Sigmoid colon (tissue), 4 donors: ENCODE data around the gene ENG.
"Not testable (repeated sequence)": the region's sequence is repeated elsewhere in the genome, so short reads cannot be mapped to it uniquely, and the experiment has no call there.

Experiments
- CTCF ChIP-seq, 4 experiments: fragments of 450-650 bp in 3 of 4; fragments of 200-600 bp in 1 of 4; IDR thresholded peaks; one replicate each; pipeline ENCODE4 v1.5.1; 2016 to 2019; ENCODE audit warnings: antibody characterized with exemption in 4 of 4, mild to moderate bottlenecking in 3 of 4, moderate library complexity in 2 of 4
- EP300 ChIP-seq, 4 donors: sonication (generic); formaldehyde crosslinking; IDR thresholded peaks; one replicate each; pipeline ENCODE4 v1.6.1; 2017; ENCODE audit warnings: antibody characterized with exemption in 4 of 4
- POLR2A ChIP-seq, 2 donors: fragments of 450-650 bp; IDR thresholded peaks; one replicate each; pipeline ENCODE4 v1.6.1; 2016; ENCODE audit warnings: antibody characterized with exemption in 2 of 2, mild to moderate bottlenecking in 2 of 2, moderate library complexity in 2 of 2
- POLR2AphosphoS5 ChIP-seq, 4 donors: sonication (generic); formaldehyde crosslinking; IDR thresholded peaks; one replicate each; pipeline ENCODE4 v1.6.1; 2017; ENCODE audit warnings: antibody characterized with exemption in 4 of 4

- not testable (repeated sequence) for TF ChIP-seq CTCF, POLR2AphosphoS5, POLR2A, EP300 (IDR thresholded peaks at IDR 0.05)
Observed at GRCh38 chr9:127845619-127846018, 8.8 kb downstream of the ENG start.
